Osteocyte (in vitro differentiated cells): ENCODE results near the gene NUDT5. TPM values are rescaled to one million over a fixed set of nuclear protein-coding genes. Genes with fewer than 3 reads are reported as not detected.

ENCODE experiments used
- DNase-seq: peaks from one replicate; pipeline ENCODE4 v3.0.0; 2021; ENCODE audit warnings: mixed read lengths; ENCODE audit not compliant: unreplicated experiment; ENCODE audit errors: extremely low spot score
- H3K27ac Mint-ChIP-seq: one replicate; pipeline ENCODE4 v1.8.0; 2021; ENCODE audit warnings: mild to moderate bottlenecking, mixed read lengths; ENCODE audit not compliant: unreplicated experiment
- H3K27me3 Mint-ChIP-seq: one replicate; pipeline ENCODE4 v1.8.0; 2021; ENCODE audit warnings: mixed read lengths; ENCODE audit not compliant: unreplicated experiment
- H3K36me3 Mint-ChIP-seq: one replicate; pipeline ENCODE4 v1.8.0; 2021; ENCODE audit warnings: mixed read lengths; ENCODE audit not compliant: unreplicated experiment
- H3K4me1 Mint-ChIP-seq: one replicate; pipeline ENCODE4 v1.8.0; 2021; ENCODE audit warnings: mixed read lengths; ENCODE audit not compliant: unreplicated experiment
- H3K4me3 Mint-ChIP-seq: one replicate; pipeline ENCODE4 v1.8.0; 2021; ENCODE audit warnings: mild to moderate bottlenecking, moderate library complexity, mixed read lengths; ENCODE audit not compliant: unreplicated experiment
- H3K9me3 Mint-ChIP-seq: one replicate; pipeline ENCODE4 v1.8.0; 2021; ENCODE audit warnings: mixed read lengths; ENCODE audit not compliant: unreplicated experiment
- CTCF ChIP-seq: fragments of 200-600 bp; sonication (generic); IDR thresholded peaks from 2 replicates; pipeline ENCODE4 v1.5.0; 2021; ENCODE audit warnings: antibody characterized with exemption, mild to moderate bottlenecking, moderate library complexity
- total RNA-seq: library from RNA; stranded (reverse); gene quantifications from 2 replicates; pipeline ENCODE4 v1.2.1, GENCODE V29; 2021

The NUDT5 gene
- total RNA-seq, 1 donor from 2014 or later, result 56.2 TPM

DNA sequence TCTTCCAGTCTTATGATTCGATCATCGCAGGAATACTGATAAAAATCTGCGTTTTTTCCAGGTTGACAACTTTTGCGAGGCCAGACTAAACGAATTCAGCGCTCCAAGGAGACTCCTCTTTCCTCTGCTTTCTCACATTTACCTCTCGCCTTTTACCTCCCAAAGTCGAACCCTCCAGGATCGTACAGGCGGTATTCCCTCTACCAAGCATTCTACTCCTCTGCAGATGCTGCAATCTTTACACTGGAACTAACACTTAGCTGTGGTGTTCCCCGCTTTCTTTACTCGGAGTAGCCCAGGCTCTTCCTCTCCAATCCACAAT lies 449 bp downstream of the NUDT5 start:
- Mint-ChIP-seq H3K27me3 (no peaks in the 10 kb centered on the region), H3K4me1 (peaks cover 36% of the 10 kb centered on the region)

GRCh38 chr10:12194752-12195271 lies 879 bp downstream of the NUDT5 start:
- Mint-ChIP-seq H3K27me3 (no peaks in the 10 kb centered on the region), H3K4me3 (peak overlapping the region; percentile 96), H3K27ac (peak overlapping the region; percentile 99), H3K36me3 (peaks cover 9% of the 10 kb centered on the region), H3K4me1 (peaks cover 36% of the 10 kb centered on the region), H3K9me3 (no peaks in the 10 kb centered on the region)
- no peak for TF ChIP-seq CTCF
- no peak for DNase-seq

More for the DNA sequence above, 449 bp downstream of the NUDT5 start:
- Mint-ChIP-seq H3K27ac (peak overlapping the region; percentile 99), H3K9me3 (no peaks in the 10 kb centered on the region), H3K36me3 (peaks cover 9% of the 10 kb centered on the region), H3K4me3 (peak overlapping the region; percentile 96)
- no peak for DNase-seq
- no peak for TF ChIP-seq CTCF

DNA sequence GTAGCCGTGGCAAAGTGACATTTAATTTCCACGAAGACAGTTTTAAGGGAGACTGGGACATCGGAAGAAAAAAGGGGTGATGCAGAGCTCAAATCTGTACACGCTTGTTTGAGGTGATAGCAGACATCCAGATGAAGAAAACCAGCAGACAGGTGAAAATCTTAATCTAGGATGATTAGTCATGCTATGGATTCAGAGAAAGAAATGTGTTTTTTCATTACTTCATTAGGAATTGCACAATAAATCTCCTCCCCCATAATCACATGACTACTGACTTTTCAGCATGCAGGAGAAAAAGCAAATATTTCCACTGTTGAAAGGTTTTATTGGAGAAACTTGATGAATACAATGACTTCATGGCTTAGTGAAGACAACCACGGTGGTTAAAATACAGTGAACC lies 2.5 kb downstream of the NUDT5 start:
- H3K27me3 Mint-ChIP-seq, result no peaks in the 10 kb centered on the region
- H3K9me3 Mint-ChIP-seq, result no peaks in the 10 kb centered on the region
- H3K4me3 Mint-ChIP-seq, result no peak overlapping the region
- H3K4me1 Mint-ChIP-seq, result peaks cover 34% of the 10 kb centered on the region
- TF ChIP-seq CTCF, result no peak
- peaks cover 4% of the 10 kb centered on the region for H3K36me3 Mint-ChIP-seq
- no peak for DNase-seq
- H3K27ac Mint-ChIP-seq, result peak overlapping the region; percentile 19

DNA sequence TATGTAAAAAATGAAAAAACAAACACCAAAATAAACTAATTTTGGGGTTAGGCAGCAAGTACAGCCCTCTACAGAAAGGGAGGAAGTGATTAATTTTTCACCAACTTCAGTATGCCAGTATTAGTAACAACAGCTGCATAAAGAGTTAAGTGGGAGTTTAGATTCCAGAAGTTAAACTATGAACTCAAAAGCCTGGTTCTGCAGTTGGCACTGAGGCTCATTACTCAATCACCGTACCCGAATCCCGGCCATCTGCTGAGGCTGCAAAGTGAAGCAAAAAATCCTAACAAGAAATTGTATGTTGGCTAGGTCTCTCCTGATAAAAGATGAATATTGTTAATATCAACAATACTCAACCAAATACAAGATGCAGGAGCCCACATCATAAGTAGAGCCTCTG lies 4.0 kb downstream of the NUDT5 start:
- Mint-ChIP-seq H3K4me1 (peaks cover 24% of the 10 kb centered on the region), H3K4me3 (no peak overlapping the region), H3K27me3 (no peaks in the 10 kb centered on the region), H3K27ac (no peak overlapping the region), H3K36me3 (peaks cover 11% of the 10 kb centered on the region), H3K9me3 (no peaks in the 10 kb centered on the region)
- no peak for DNase-seq
- TF ChIP-seq CTCF, result no peak

DNA sequence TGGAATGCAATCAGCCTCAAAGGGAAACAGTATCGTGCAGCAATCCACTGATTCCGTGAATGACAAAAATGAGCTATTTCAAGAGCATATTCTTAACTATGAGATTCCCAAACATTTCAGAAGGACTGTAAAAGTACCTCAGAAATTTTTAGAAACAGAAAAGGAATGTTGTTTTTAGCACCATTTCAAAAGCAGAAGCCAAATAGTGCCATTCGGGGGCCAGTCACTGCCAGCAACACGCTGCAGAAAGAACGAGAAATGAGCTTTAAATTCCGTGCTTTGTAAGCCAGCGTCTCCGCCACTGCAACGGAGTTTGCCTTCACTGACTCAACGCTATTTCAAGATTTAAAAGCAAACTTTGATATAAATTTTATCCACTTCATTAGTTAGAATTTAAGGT lies 6.3 kb downstream of the NUDT5 start:
- no peak overlapping the region for H3K27ac Mint-ChIP-seq
- peaks cover 17% of the 10 kb centered on the region for H3K4me1 Mint-ChIP-seq
- H3K36me3 Mint-ChIP-seq, result peaks cover 29% of the 10 kb centered on the region
- no peak overlapping the region for H3K4me3 Mint-ChIP-seq
- no peaks in the 10 kb centered on the region for H3K9me3 Mint-ChIP-seq
- no peak for TF ChIP-seq CTCF
- H3K27me3 Mint-ChIP-seq, result no peaks in the 10 kb centered on the region
- DNase-seq, result no peak
